ENCODE data around the gene GABBR2. TPM values are rescaled to one million over a fixed set of nuclear protein-coding genes. Genes with fewer than 3 reads are reported as not detected.

GABBR2 gene
- total RNA-seq, 4 donors from 2014 or later, result under 0.01 to 0.62 TPM; not detected in 2

DNA sequence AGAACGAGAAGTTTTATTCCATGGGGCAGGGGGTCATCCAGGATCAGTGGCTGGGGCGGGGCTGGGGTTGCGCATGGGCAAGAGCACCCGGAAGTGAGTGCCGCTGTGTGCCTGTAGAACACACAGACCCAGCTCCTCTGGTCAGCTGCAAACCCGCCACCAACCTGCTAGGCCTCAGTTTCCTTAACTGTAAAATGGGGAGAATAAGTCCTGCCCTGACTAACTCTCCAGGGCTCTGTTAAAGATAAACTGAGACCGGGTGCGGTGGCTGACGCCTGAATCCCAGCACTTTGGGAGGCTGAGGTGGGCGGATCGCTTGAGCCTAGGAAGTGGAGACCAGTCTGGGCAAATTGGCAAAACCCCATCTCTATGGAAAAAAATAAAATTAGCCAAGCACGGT lies 152.2 kb downstream of the GABBR2 start:
- TF ChIP-seq, protein P1, sequence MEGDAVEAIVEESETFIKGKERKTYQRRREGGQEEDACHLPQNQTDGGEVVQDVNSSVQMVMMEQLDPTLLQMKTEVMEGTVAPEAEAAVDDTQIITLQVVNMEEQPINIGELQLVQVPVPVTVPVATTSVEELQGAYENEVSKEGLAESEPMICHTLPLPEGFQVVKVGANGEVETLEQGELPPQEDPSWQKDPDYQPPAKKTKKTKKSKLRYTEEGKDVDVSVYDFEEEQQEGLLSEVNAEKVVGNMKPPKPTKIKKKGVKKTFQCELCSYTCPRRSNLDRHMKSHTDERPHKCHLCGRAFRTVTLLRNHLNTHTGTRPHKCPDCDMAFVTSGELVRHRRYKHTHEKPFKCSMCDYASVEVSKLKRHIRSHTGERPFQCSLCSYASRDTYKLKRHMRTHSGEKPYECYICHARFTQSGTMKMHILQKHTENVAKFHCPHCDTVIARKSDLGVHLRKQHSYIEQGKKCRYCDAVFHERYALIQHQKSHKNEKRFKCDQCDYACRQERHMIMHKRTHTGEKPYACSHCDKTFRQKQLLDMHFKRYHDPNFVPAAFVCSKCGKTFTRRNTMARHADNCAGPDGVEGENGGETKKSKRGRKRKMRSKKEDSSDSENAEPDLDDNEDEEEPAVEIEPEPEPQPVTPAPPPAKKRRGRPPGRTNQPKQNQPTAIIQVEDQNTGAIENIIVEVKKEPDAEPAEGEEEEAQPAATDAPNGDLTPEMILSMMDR (IDR thresholded peaks at IDR 0.05), result no peak
- no peak for TF ChIP-seq POLR2A (IDR thresholded peaks at IDR 0.05)
- Histone ChIP-seq H3K27ac (no peak overlapping the region), H3K36me3 (no peaks in the 10 kb centered on the region), H3K27me3 (no peaks in the 10 kb centered on the region), H3K4me1 (no peaks in the 10 kb centered on the region), H3K4me3 (no peak overlapping the region), H3K9me3 (no peaks in the 10 kb centered on the region)
- intact Hi-C loops (cut with DNase I; ENCODE audit: low total_unique reads), result no loop called here
- no peak for DNase-seq

DNA sequence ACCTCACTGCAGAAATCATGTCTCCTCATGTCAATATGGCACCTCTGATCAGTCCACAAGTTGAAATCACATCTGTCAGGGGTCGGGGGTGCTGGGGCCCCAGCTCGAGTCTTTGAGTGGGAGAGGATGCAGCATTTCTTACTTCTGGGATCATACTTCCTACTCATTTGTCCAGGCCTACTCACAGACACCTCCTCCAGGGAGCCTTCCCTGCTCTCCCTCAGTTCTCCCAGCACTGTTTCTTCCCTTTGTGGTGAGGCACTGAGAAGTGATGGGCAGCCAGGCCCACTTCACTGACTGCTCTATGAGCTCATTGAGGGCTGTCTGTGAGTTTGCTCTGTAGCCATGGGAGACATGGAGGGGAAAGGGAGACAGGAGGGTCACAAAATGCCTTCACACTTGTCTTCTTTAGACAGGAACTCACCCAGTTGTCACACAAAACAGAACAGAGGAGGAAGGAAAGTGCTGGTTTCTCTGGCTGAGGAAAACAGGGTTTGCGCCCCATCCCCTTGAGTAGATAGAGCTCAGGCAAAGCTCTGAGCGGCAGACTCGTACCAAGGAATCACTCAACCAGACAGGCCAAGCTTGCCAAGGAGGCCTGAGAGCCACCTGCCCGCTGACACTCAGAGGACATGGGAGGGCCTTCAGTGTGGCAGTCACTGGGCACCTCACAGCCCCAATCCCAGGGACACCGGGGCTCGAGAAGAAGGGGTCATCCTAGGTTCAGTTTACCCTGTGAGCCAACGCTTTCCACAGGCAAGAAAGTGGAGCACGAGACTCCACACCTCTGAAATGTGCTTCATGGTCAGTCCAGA lies 152.9 kb downstream of the GABBR2 start:
- H3K4me1 ChIP-seq, result no peaks in the 10 kb centered on the region
- H3K36me3 ChIP-seq, result no peaks in the 10 kb centered on the region
- DNase-seq, result no peak
- H3K27ac ChIP-seq, result no peak overlapping the region
- no peaks in the 10 kb centered on the region for H3K9me3 ChIP-seq
- H3K4me3 ChIP-seq, result no peak overlapping the region
- TF ChIP-seq, protein P1 (IDR thresholded peaks at IDR 0.05), result no peak
- no peaks in the 10 kb centered on the region for H3K27me3 ChIP-seq
- intact Hi-C loops (cut with DNase I; ENCODE audit: low total_unique reads), result no loop called here

DNA sequence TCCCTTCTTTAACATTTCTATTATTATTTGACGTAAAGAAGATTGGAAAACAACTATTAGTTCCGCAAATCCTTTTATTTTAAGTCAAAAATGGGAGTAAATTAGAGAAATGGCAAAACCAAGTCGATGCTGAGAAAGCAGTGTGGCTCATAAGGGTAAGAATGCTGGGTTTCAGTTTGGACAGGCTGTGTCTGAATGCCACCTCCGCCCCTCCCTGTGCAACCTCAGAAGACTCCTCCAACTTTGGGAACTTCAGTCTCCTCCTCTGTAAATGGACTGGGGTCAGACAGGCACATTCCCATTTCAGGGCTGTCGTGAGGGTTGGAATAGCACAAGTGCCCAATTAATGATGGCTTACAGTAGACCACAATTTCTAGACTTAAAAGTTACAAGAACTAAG lies 154.0 kb downstream of the GABBR2 start:
- H3K4me3 ChIP-seq, result no peak overlapping the region
- no peaks in the 10 kb centered on the region for H3K27me3 ChIP-seq
- TF ChIP-seq, protein P1 (IDR thresholded peaks at IDR 0.05), result no peak
- TF ChIP-seq POLR2A (IDR thresholded peaks at IDR 0.05), result no peak
- H3K27ac ChIP-seq, result no peak overlapping the region
- intact Hi-C loops (cut with DNase I; ENCODE audit: low total_unique reads), result no loop called here
- no peak for DNase-seq
- H3K36me3 ChIP-seq, result no peaks in the 10 kb centered on the region
- H3K4me1 ChIP-seq, result no peaks in the 10 kb centered on the region
- no peaks in the 10 kb centered on the region for H3K9me3 ChIP-seq

DNA sequence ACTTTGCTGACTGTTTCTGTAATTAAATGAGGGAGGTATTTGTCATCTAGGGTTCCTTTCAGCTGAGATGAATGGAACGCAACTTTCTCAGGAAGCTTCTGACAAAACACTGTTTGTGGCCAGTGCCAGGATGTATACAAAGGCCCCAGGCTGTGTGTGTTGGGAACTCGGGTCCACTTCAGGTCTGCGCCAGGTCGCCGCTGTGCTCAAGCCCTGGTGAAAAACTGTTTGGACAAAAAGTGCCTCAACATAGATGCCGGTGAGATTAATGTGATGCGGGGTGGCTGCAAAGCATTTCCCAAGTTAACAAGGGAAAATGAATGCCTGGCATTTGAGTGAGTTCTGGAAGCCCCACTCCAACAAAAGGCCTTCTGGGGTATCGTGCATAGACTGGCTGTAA lies 156.4 kb downstream of the GABBR2 start:
- Histone ChIP-seq H3K4me3 (no peak overlapping the region), H3K4me1 (no peaks in the 10 kb centered on the region), H3K27ac (no peak overlapping the region), H3K36me3 (no peaks in the 10 kb centered on the region), H3K27me3 (no peaks in the 10 kb centered on the region), H3K9me3 (no peaks in the 10 kb centered on the region)
- TF ChIP-seq, protein P1 (IDR thresholded peaks at IDR 0.05), result no peak
- TF ChIP-seq POLR2A (IDR thresholded peaks at IDR 0.05), result no peak
- intact Hi-C loops (cut with DNase I; ENCODE audit: low total_unique reads), result no loop called here
- no peak for DNase-seq

DNA sequence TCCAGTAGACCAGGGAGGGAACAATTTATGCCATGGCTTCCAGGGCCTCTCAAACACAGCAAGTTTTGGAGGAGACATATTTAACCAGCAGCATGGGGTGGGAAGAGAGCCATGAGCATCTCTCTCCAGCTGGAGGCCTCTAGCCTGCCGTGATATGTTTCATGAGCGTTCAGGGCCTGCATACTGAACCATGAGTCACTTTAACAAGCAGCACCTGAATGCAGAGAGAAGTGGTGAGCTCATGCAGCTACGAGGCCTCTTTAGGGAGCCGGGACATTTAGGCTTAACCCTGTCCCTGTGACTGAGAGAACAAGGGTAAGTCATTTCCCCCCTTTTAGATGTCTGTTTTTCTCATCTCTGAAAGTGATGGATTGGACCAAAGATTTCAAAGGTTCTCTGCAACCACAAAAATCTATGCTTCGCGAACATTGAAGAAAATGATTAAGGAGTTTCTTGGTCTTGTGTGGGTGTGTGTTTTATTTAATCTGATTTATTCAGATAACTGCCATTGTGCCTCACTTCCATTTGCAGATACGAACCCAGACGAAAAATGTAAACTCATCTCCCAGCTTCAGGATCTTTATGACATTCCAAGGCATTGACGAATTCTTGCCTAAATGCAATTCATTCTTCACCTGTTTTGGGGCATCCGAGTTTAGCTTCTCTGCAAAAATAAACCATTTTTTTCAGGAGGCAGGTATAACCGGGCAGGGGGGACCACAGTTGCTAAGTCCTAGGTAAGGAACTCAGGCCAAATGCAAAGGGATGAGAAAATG lies 157.0 kb downstream of the GABBR2 start:
- H3K36me3 ChIP-seq, result no peaks in the 10 kb centered on the region
- DNase-seq, result no peak
- no peak overlapping the region for H3K4me3 ChIP-seq
- H3K27me3 ChIP-seq, result no peaks in the 10 kb centered on the region
- no peaks in the 10 kb centered on the region for H3K4me1 ChIP-seq
- no peak for TF ChIP-seq POLR2A (IDR thresholded peaks at IDR 0.05)
- TF ChIP-seq, protein P1 (IDR thresholded peaks at IDR 0.05), result no peak
- intact Hi-C loops (cut with DNase I; ENCODE audit: low total_unique reads), result no loop called here
- no peak overlapping the region for H3K27ac ChIP-seq
- H3K9me3 ChIP-seq, result no peaks in the 10 kb centered on the region

Measured in uterus (tissue), 4 donors.